HepG2 (cell line): ENCODE results near the gene PPP3R1.

ENCODE experiments used
- MYNN ChIP-seq: sonication (generic); formaldehyde crosslinking; IDR thresholded peaks from 2 replicates; pipeline ENCODE4 v1.4.0; 2020; ENCODE audit warnings: mild to moderate bottlenecking, low read depth, missing genetic modification reagents
- XBP1 ChIP-seq: sonication (generic); formaldehyde crosslinking; IDR thresholded peaks from 2 replicates; pipeline ENCODE4 v1.5.0; 2020; ENCODE audit warnings: missing genetic modification reagents
- TF ChIP-seq, protein P1 (sequence below): sonication (generic); formaldehyde crosslinking; IDR thresholded peaks from 2 replicates; pipeline ENCODE4 v1.5.0; 2020; ENCODE audit warnings: mild to moderate bottlenecking, missing genetic modification reagents, moderate library complexity
- TF ChIP-seq, protein P2 (sequence below), 2 experiments: fragments of 450-650 bp in 1 of 2; sonication (generic) in 1 of 2; formaldehyde crosslinking in 1 of 2; IDR thresholded peaks; 2 replicates each; pipeline versions ENCODE4 v1.6.1 to v1.8.0; 2016 to 2022; ENCODE audit warnings: antibody characterized with exemption in 1 of 2, mild to moderate bottlenecking in 1 of 2, missing genetic modification reagents in 1 of 2
- TF ChIP-seq, protein P3 (sequence below): sonication (generic); formaldehyde crosslinking; IDR thresholded peaks from 2 replicates; pipeline ENCODE4 v1.4.0; 2020; ENCODE audit warnings: missing genetic modification reagents
- TF ChIP-seq, protein P4 (sequence below), 2 experiments: sonication (generic) in 1 of 2; formaldehyde crosslinking in 1 of 2; IDR thresholded peaks; 2 replicates each; pipeline versions ENCODE4 v1.5.1 to v1.6.1; 2011 to 2020; ENCODE audit warnings: borderline replicate concordance in 1 of 2, low read depth in 1 of 2, low read length in 1 of 2, mild to moderate bottlenecking in 1 of 2, missing genetic modification reagents in 1 of 2, moderate library complexity in 1 of 2

DNA sequence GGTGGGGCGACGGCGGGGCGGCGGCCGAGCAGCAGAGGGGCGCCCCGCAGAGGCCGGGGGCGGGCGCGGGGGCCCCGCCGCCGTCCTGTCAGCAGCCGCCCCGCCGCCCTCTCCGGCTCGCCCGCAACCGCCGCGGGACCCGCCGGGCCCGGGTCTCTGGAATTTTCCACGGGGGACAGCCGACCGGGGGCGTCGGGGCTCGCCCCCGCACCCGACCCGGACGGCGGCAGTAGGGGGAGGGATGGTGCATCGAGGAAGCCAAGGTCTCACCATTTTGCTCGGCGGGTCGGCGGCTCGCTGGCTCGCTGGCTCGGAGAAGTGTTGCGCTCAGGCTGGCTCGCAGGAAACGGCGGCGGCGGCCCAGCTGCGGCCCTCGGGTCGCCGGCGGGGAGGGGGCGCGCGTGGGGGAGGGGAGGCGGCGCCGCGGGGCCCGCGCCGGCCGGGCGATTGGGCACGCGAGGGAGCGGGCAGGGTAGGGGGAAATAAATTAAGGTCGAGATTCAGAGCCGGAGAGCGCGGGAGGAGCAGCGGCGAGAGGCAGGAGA, 405 bp downstream of the PPP3R1 start:
- TF ChIP-seq, protein P1, sequence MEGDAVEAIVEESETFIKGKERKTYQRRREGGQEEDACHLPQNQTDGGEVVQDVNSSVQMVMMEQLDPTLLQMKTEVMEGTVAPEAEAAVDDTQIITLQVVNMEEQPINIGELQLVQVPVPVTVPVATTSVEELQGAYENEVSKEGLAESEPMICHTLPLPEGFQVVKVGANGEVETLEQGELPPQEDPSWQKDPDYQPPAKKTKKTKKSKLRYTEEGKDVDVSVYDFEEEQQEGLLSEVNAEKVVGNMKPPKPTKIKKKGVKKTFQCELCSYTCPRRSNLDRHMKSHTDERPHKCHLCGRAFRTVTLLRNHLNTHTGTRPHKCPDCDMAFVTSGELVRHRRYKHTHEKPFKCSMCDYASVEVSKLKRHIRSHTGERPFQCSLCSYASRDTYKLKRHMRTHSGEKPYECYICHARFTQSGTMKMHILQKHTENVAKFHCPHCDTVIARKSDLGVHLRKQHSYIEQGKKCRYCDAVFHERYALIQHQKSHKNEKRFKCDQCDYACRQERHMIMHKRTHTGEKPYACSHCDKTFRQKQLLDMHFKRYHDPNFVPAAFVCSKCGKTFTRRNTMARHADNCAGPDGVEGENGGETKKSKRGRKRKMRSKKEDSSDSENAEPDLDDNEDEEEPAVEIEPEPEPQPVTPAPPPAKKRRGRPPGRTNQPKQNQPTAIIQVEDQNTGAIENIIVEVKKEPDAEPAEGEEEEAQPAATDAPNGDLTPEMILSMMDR: no peak
- TF ChIP-seq MYNN (CRISPR knock-in tag) (no peak), XBP1 (CRISPR knock-in tag) (no peak)
- TF ChIP-seq, protein P2, sequence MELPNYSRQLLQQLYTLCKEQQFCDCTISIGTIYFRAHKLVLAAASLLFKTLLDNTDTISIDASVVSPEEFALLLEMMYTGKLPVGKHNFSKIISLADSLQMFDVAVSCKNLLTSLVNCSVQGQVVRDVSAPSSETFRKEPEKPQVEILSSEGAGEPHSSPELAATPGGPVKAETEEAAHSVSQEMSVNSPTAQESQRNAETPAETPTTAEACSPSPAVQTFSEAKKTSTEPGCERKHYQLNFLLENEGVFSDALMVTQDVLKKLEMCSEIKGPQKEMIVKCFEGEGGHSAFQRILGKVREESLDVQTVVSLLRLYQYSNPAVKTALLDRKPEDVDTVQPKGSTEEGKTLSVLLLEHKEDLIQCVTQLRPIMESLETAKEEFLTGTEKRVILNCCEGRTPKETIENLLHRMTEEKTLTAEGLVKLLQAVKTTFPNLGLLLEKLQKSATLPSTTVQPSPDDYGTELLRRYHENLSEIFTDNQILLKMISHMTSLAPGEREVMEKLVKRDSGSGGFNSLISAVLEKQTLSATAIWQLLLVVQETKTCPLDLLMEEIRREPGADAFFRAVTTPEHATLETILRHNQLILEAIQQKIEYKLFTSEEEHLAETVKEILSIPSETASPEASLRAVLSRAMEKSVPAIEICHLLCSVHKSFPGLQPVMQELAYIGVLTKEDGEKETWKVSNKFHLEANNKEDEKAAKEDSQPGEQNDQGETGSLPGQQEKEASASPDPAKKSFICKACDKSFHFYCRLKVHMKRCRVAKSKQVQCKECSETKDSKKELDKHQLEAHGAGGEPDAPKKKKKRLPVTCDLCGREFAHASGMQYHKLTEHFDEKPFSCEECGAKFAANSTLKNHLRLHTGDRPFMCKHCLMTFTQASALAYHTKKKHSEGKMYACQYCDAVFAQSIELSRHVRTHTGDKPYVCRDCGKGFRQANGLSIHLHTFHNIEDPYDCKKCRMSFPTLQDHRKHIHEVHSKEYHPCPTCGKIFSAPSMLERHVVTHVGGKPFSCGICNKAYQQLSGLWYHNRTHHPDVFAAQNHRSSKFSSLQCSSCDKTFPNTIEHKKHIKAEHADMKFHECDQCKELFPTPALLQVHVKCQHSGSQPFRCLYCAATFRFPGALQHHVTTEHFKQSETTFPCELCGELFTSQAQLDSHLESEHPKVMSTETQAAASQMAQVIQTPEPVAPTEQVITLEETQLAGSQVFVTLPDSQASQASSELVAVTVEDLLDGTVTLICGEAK (IDR thresholded peaks at IDR 0.05): no peak
- TF ChIP-seq, protein P2 (CRISPR knock-in tag; IDR thresholded peaks at IDR 0.05): no peak
- TF ChIP-seq, protein P3, sequence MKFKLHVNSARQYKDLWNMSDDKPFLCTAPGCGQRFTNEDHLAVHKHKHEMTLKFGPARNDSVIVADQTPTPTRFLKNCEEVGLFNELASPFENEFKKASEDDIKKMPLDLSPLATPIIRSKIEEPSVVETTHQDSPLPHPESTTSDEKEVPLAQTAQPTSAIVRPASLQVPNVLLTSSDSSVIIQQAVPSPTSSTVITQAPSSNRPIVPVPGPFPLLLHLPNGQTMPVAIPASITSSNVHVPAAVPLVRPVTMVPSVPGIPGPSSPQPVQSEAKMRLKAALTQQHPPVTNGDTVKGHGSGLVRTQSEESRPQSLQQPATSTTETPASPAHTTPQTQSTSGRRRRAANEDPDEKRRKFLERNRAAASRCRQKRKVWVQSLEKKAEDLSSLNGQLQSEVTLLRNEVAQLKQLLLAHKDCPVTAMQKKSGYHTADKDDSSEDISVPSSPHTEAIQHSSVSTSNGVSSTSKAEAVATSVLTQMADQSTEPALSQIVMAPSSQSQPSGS: no peak
- TF ChIP-seq, protein P4, sequence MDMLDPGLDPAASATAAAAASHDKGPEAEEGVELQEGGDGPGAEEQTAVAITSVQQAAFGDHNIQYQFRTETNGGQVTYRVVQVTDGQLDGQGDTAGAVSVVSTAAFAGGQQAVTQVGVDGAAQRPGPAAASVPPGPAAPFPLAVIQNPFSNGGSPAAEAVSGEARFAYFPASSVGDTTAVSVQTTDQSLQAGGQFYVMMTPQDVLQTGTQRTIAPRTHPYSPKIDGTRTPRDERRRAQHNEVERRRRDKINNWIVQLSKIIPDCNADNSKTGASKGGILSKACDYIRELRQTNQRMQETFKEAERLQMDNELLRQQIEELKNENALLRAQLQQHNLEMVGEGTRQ (IDR thresholded peaks at IDR 0.05; ENCODE audit: low read depth, low read length): no peak
- TF ChIP-seq, protein P4 (CRISPR knock-in tag; IDR thresholded peaks at IDR 0.05; ENCODE audit: borderline replicate concordance): no peak
